LNCAP (cell line): ENCODE measurements around the gene NTM.

Source experiments
- CTCF ChIP-seq: fragments of 450-650 bp; IDR thresholded peaks from 2 replicates; pipeline ENCODE4 v1.5.1; 2017; ENCODE audit warnings: mild to moderate bottlenecking

The NTM gene

GRCh38 chr11:132314911-132315455 lies 944.6 kb downstream of the NTM start:
- no peak for TF ChIP-seq CTCF

- no peak for TF ChIP-seq CTCF
Measured at GRCh38 chr11:132315696-132316095, 945.3 kb downstream of the NTM start.

- no peak for TF ChIP-seq CTCF
Measured at GRCh38 chr11:132318421-132319157, 948.2 kb downstream of the NTM start.

GRCh38 chr11:132330515-132330914 lies 960.1 kb downstream of the NTM start:
- no peak for TF ChIP-seq CTCF

GRCh38 chr11:132332521-132332920 lies 962.1 kb downstream of the NTM start:
- TF ChIP-seq CTCF, result no peak

- TF ChIP-seq CTCF, result no peak
Measured at GRCh38 chr11:132334769-132335280, 964.4 kb downstream of the NTM start.

- no peak for TF ChIP-seq CTCF
Measured at GRCh38 chr11:132335311-132335710, 964.9 kb downstream of the NTM start.
